CD14-positive monocyte (primary cell): Measurements from ENCODE around the gene TREX2. TPM values are rescaled to one million over a fixed set of nuclear protein-coding genes. Genes with fewer than 3 reads are reported as not detected.

Source experiments
- DNase-seq, 3 donors: peaks; one replicate each; pipeline ENCODE4 v3.0.0-alpha.2; 2011 to 2022
- H2AFZ ChIP-seq: 2 replicates; pipeline ENCODE4 v1.6.0; 2012; ENCODE audit warnings: mild to moderate bottlenecking, low read depth, low read length, inconsistent platforms; ENCODE audit not compliant: insufficient read depth, poor library complexity, severe bottlenecking
- H3K27ac ChIP-seq, 2 donors: 1 replicate in 1 of 2; 2 replicates in 1 of 2; pipeline ENCODE4 v1.5.1; 2012 to 2013; ENCODE audit warnings: low read length in 2 of 2, control low read depth in 1 of 2, inconsistent platforms in 1 of 2, low read depth in 1 of 2, mild to moderate bottlenecking in 1 of 2
- H3K27me3 ChIP-seq, 2 donors: one replicate each; pipeline versions ENCODE4 v1.6.0 to v1.6.1; 2011 to 2013; ENCODE audit warnings: low read length in 2 of 2; ENCODE audit not compliant: control insufficient read depth in 2 of 2, insufficient read depth in 2 of 2
- H3K36me3 ChIP-seq, 2 donors: replicated peaks in 1 of 2; 1 replicate in 1 of 2; 2 replicates in 1 of 2; pipeline versions ENCODE4 v1.5.1 to v1.6.1; 2012 to 2013; ENCODE audit warnings: low read length in 2 of 2, control low read depth in 1 of 2, inconsistent platforms in 1 of 2, mild to moderate bottlenecking in 1 of 2; ENCODE audit not compliant: insufficient read depth in 2 of 2, control insufficient read depth in 1 of 2
- H3K4me1 ChIP-seq, 2 donors: 1 replicate in 1 of 2; 2 replicates in 1 of 2; pipeline versions ENCODE4 v1.5.1 to v1.6.1; 2012 to 2013; ENCODE audit warnings: low read length in 2 of 2, control low read depth in 1 of 2, inconsistent platforms in 1 of 2, mild to moderate bottlenecking in 1 of 2, moderate library complexity in 1 of 2; ENCODE audit not compliant: insufficient read depth in 2 of 2, control insufficient read depth in 1 of 2
- H3K4me2 ChIP-seq: replicated peaks from 2 replicates; pipeline ENCODE3; 2012; ENCODE audit warnings: low read length, moderate library complexity, mild to moderate bottlenecking; ENCODE audit not compliant: poor library complexity, severe bottlenecking; ENCODE audit errors: extremely low read depth
- H3K4me3 ChIP-seq, 3 experiments: fragments of 200-600 bp in 1 of 3; sonication (generic) in 1 of 3; replicated peaks in 1 of 3; 1 replicate in 2 of 3; 2 replicates in 1 of 3; pipeline ENCODE4 v1.5.1; 2011 to 2013; ENCODE audit warnings: low read length in 3 of 3, mild to moderate bottlenecking in 3 of 3, control low read depth in 2 of 3, low read depth in 2 of 3, inconsistent platforms in 1 of 3, moderate library complexity in 1 of 3
- H3K79me2 ChIP-seq: 2 replicates; pipeline ENCODE4 v1.6.0; 2012; ENCODE audit warnings: mild to moderate bottlenecking, control low read depth, inconsistent platforms, low read length, moderate library complexity; ENCODE audit not compliant: insufficient read depth
- H3K9ac ChIP-seq: 2 replicates; pipeline ENCODE4 v1.6.0; 2017; ENCODE audit warnings: low read length, mild to moderate bottlenecking; ENCODE audit not compliant: insufficient read depth, poor library complexity, severe bottlenecking
- H3K9me3 ChIP-seq, 2 donors: replicated peaks in 1 of 2; 1 replicate in 1 of 2; 2 replicates in 1 of 2; pipeline versions ENCODE4 v1.5.1 to v1.6.1; 2012 to 2013; ENCODE audit warnings: low read length in 2 of 2, control low read depth in 1 of 2; ENCODE audit not compliant: control insufficient read depth in 1 of 2, insufficient read depth in 1 of 2
- H4K20me1 ChIP-seq: 2 replicates; pipeline ENCODE4 v1.6.0; 2012; ENCODE audit warnings: mild to moderate bottlenecking, low read length, control low read depth, moderate library complexity; ENCODE audit not compliant: insufficient read depth
- H3K27ac Mint-ChIP-seq, 7 donors: one replicate each; pipeline ENCODE4 v1.8.0; 2020; ENCODE audit warnings: mild to moderate bottlenecking in 7 of 7, mixed read lengths in 7 of 7, moderate library complexity in 6 of 7, inconsistent platforms in 2 of 7
- H3K27me3 Mint-ChIP-seq, 3 donors: one replicate each; pipeline ENCODE4 v1.8.0; 2021 to 2022; ENCODE audit warnings: low read depth in 3 of 3, mild to moderate bottlenecking in 3 of 3, mixed read lengths in 3 of 3, moderate library complexity in 3 of 3, inconsistent platforms in 1 of 3
- H3K36me3 Mint-ChIP-seq, 2 donors: one replicate each; pipeline ENCODE4 v1.8.0; 2020; ENCODE audit warnings: mixed read lengths in 2 of 2, inconsistent platforms in 1 of 2, mild to moderate bottlenecking in 1 of 2
- H3K4me1 Mint-ChIP-seq: one replicate; pipeline ENCODE4 v1.8.0; 2020; ENCODE audit warnings: mild to moderate bottlenecking, mixed read lengths
- H3K4me3 Mint-ChIP-seq, 2 donors: one replicate each; pipeline ENCODE4 v1.8.0; 2020; ENCODE audit warnings: mild to moderate bottlenecking in 2 of 2, mixed read lengths in 2 of 2, moderate library complexity in 1 of 2
- H3K9me3 Mint-ChIP-seq, 7 donors: one replicate each; pipeline ENCODE4 v1.8.0; 2020 to 2022; ENCODE audit warnings: mixed read lengths in 7 of 7, mild to moderate bottlenecking in 6 of 7, moderate library complexity in 6 of 7, inconsistent platforms in 2 of 7
- WGBS: methylation state at CpG from one replicate; pipeline ENCODE4 v1.1.5; 2013; ENCODE audit warnings: missing lambda C conversion rate; ENCODE audit not compliant: insufficient coverage; 5-methylcytosine and 5-hydroxymethylcytosine counted together
- intact Hi-C, 2 donors: fragments of 100-400 bp; cut with micrococcal nuclease; formaldehyde crosslinking; loops; one replicate each; pipeline versions ENCODE4 v1.15.0 to v1.15.1; 2023
- polyA plus RNA-seq, 3 donors: library from polyadenylated mRNA; depleted of rRNA in 1 of 3; unstranded in 2 of 3; stranded (reverse) in 1 of 3; fragments of 300-500 nt in 2 of 3; fragments of >200 nt in 1 of 3; fragmentation: Illumina TruSeq in 2 of 3; gene quantifications; 1 replicate in 2 of 3; 2 replicates in 1 of 3; pipeline ENCODE4 v1.2.3, GENCODE V29; 2012 to 2021
- TF ChIP-seq, protein P1 (sequence below): fragments of 200-600 bp; IDR thresholded peaks from one replicate; pipeline ENCODE4 v1.8.0; 2022; ENCODE audit warnings: antibody characterized with exemption, mild to moderate bottlenecking

The TREX2 gene
- polyA plus RNA-seq, 3 donors, result 1.5 TPM; not detected in 2

DNA sequence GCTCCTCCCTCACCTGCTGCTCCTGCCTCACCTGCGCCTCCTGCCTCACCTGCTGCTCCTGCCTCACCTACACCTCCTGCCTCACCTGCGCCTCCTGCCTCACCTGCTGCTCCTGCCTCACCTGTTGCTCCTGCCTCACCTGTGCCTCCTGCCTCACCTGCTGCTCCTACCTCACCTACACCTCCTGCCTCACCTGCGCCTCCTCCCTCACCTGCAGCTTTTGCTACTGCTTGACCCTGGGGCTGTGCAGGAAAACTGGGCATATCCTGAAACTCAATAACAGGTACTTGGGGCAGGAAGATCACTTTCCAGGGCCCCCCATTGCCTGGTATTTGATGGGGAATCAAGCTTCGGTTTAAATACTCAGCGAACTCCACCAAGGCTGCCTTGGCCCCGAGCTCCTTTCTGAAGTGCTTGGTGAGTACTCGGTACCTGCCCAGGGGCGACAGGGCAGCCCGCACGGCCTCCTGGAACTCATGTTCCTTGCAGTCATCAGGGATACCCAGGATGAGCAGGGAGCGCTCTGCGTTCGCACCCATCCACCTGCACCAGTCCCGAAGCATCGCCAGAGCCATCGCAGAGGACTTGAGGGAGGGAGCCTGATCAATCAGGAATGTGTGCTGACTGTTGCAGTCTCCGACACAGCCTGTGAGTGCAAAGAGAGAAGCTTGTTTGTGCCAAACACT, 47.4 kb downstream of the TREX2 start:
- no peak for DNase-seq
- TF ChIP-seq, protein P1, sequence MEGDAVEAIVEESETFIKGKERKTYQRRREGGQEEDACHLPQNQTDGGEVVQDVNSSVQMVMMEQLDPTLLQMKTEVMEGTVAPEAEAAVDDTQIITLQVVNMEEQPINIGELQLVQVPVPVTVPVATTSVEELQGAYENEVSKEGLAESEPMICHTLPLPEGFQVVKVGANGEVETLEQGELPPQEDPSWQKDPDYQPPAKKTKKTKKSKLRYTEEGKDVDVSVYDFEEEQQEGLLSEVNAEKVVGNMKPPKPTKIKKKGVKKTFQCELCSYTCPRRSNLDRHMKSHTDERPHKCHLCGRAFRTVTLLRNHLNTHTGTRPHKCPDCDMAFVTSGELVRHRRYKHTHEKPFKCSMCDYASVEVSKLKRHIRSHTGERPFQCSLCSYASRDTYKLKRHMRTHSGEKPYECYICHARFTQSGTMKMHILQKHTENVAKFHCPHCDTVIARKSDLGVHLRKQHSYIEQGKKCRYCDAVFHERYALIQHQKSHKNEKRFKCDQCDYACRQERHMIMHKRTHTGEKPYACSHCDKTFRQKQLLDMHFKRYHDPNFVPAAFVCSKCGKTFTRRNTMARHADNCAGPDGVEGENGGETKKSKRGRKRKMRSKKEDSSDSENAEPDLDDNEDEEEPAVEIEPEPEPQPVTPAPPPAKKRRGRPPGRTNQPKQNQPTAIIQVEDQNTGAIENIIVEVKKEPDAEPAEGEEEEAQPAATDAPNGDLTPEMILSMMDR, result no peak
- no peak overlapping the region for H3K4me3 ChIP-seq

GRCh38 chrX:153397256-153397960, 48.4 kb downstream of the TREX2 start:
- H3K4me3 Mint-ChIP-seq, result no peak overlapping the region
- Histone ChIP-seq H3K27me3 (no peaks in the 10 kb centered on the region), H3K79me2 (no peaks in the 10 kb centered on the region), H3K9me3 (peaks cover 0 to 7% of the 10 kb centered on the region in 2 donors), H4K20me1 (no peaks in the 10 kb centered on the region), H3K36me3 (no peaks in the 10 kb centered on the region), H3K4me1 (peaks cover 0 to 2% of the 10 kb centered on the region in 2 donors), H2AFZ (no peak overlapping the region), H3K27ac (no peak overlapping the region), H3K9ac (no peak overlapping the region), H3K4me3 (no peak overlapping the region), H3K4me2 (no peak overlapping the region)
- 96% methylated on average over 22 of the region's 27 CpGs for WGBS
- H3K4me1 Mint-ChIP-seq, result peaks cover 4% of the 10 kb centered on the region
- DNase-seq, result no peak
- H3K27ac Mint-ChIP-seq, result no peak overlapping the region
- H3K27me3 Mint-ChIP-seq, result peaks cover 3 to 8% (median 6%) of the 10 kb centered on the region in 3 donors
- TF ChIP-seq, protein P1, result no peak
- H3K9me3 Mint-ChIP-seq, result peaks cover 0 to 10% (median 7%) of the 10 kb centered on the region in 7 donors
- H3K36me3 Mint-ChIP-seq, result no peaks in the 10 kb centered on the region
- intact Hi-C loops, result no loop called here

More for the DNA sequence above, 47.4 kb downstream of the TREX2 start:
- H3K27me3 ChIP-seq, result no peaks in the 10 kb centered on the region
- no peak overlapping the region for H2AFZ ChIP-seq
- Mint-ChIP-seq H3K4me3 (no peak overlapping the region), H3K4me1 (peaks cover 4% of the 10 kb centered on the region), H3K9me3 (peaks cover 0 to 10% (median 6%) of the 10 kb centered on the region in 7 donors), H3K27ac (peak overlapping the region in 1 of 7 donors; percentile 15), H3K27me3 (peaks cover 3 to 6% (median 6%) of the 10 kb centered on the region in 3 donors), H3K36me3 (no peaks in the 10 kb centered on the region)
- no CpG with 5 or more reads among the region's 17 CpGs for WGBS
- H3K9ac ChIP-seq, result no peak overlapping the region
- H4K20me1 ChIP-seq, result no peaks in the 10 kb centered on the region
- H3K79me2 ChIP-seq, result no peaks in the 10 kb centered on the region
- intact Hi-C loops, result no loop called here
- no peak overlapping the region for H3K27ac ChIP-seq
- peaks cover 0 to 2% of the 10 kb centered on the region in 2 donors for H3K4me1 ChIP-seq
- H3K36me3 ChIP-seq, result no peaks in the 10 kb centered on the region
- H3K4me2 ChIP-seq, result no peak overlapping the region
- peaks cover 0 to 7% of the 10 kb centered on the region in 2 donors for H3K9me3 ChIP-seq
